HEK293 (cell line): ENCODE data around the gene RHBDF1.

Experiments used
- CTCF ChIA-PET: fragments of 350-600 bp; formaldehyde crosslinking; extraction: SDS; loops from one replicate; lab custom pipeline; 2021; ENCODE audit warnings: antibody characterized with exemption; lab: Yijun Ruan, JAX
- POLR2A ChIA-PET: fragments of 300-600 bp; formaldehyde crosslinking; extraction: SDS; loops from one replicate; lab custom pipeline; 2020; ENCODE audit warnings: antibody characterized with exemption, inconsistent platforms; lab: Yijun Ruan, JAX
- H3K27ac ChIP-seq: fragments of 200-500 bp; sonication (Bioruptor generic); 2 replicates; pipeline ENCODE4 v1.5.1; 2014; ENCODE audit warnings: low read depth, low read length, control low read depth, inconsistent platforms; ENCODE audit errors: extremely low read depth
- H3K36me3 ChIP-seq, 2 experiments: fragments of 200-500 bp in 1 of 2; sonication (Bioruptor generic) in 1 of 2; 1 replicate in 1 of 2; 2 replicates in 1 of 2; pipeline ENCODE4 v1.5.1; 2014 to 2017; ENCODE audit warnings: inconsistent platforms in 2 of 2, low read length in 2 of 2; ENCODE audit not compliant: control insufficient read depth in 2 of 2, insufficient read depth in 1 of 2
- H3K4me1 ChIP-seq: fragments of 200-500 bp; sonication (Bioruptor generic); 2 replicates; pipeline ENCODE4 v1.5.1; 2014; ENCODE audit warnings: mild to moderate bottlenecking, low read length, inconsistent platforms; ENCODE audit not compliant: control insufficient read depth, insufficient read depth
- H3K4me3 ChIP-seq: 2 replicates; pipeline ENCODE4 v1.5.1; 2011; ENCODE audit warnings: low read depth, mild to moderate bottlenecking, control low read depth, low read length, moderate library complexity
- H3K9me3 ChIP-seq: fragments of 200-500 bp; sonication (Bioruptor generic); 2 replicates; pipeline ENCODE4 v1.5.1; 2014; ENCODE audit warnings: low read depth, low read length, inconsistent platforms; ENCODE audit not compliant: control insufficient read depth, insufficient read depth
- PBX3 ChIP-seq: sonication (generic); formaldehyde crosslinking; IDR thresholded peaks from 2 replicates; pipeline ENCODE4 v1.8.1; 2022; ENCODE audit warnings: mild to moderate bottlenecking, moderate library complexity, missing genetic modification reagents
- YY2 ChIP-seq: fragments of 450-650 bp; formaldehyde crosslinking; IDR thresholded peaks from 2 replicates; pipeline ENCODE4 v1.5.1; 2016; ENCODE audit warnings: missing biosample characterization, missing genetic modification characterization
- ZBTB11 ChIP-seq: fragments of 450-650 bp; formaldehyde crosslinking; conservative IDR thresholded peaks from 2 replicates; pipeline ENCODE4 v1.5.1; 2016; ENCODE audit warnings: low read depth, missing biosample characterization, missing genetic modification characterization
- ZBTB49 ChIP-seq: fragments of 450-650 bp; formaldehyde crosslinking; IDR thresholded peaks from 2 replicates; pipeline ENCODE4 v1.5.1; 2016; ENCODE audit warnings: missing biosample characterization, missing genetic modification characterization, low read depth
- ZNF114 ChIP-seq: fragments of 450-650 bp; formaldehyde crosslinking; IDR thresholded peaks from 2 replicates; pipeline ENCODE4 v1.5.0; 2017; ENCODE audit warnings: missing biosample characterization, missing genetic modification characterization
- ZNF132 ChIP-seq: fragments of 450-650 bp; formaldehyde crosslinking; IDR thresholded peaks from 2 replicates; pipeline ENCODE4 v1.5.1; 2017; ENCODE audit warnings: missing biosample characterization, missing genetic modification characterization, borderline replicate concordance
- ZNF146 ChIP-seq: fragments of 450-650 bp; formaldehyde crosslinking; IDR thresholded peaks from 2 replicates; pipeline ENCODE4 v1.5.1; 2016; ENCODE audit warnings: missing biosample characterization, missing genetic modification characterization
- ZNF155 ChIP-seq: fragments of 450-650 bp; formaldehyde crosslinking; IDR thresholded peaks from 2 replicates; pipeline ENCODE4 v1.5.1; 2016; ENCODE audit warnings: missing biosample characterization, missing genetic modification characterization
- ZNF223 ChIP-seq: fragments of 450-650 bp; formaldehyde crosslinking; IDR thresholded peaks from 2 replicates; pipeline ENCODE4 v1.5.1; 2016; ENCODE audit warnings: missing biosample characterization, missing genetic modification characterization
- ZNF23 ChIP-seq: fragments of 450-650 bp; formaldehyde crosslinking; IDR thresholded peaks from 2 replicates; pipeline ENCODE4 v1.5.1; 2016; ENCODE audit warnings: missing biosample characterization, missing genetic modification characterization, borderline replicate concordance
- ZNF24 ChIP-seq: fragments of 450-650 bp; formaldehyde crosslinking; IDR thresholded peaks from 2 replicates; pipeline ENCODE4 v1.5.1; 2016; ENCODE audit warnings: missing biosample characterization, missing genetic modification characterization
- ZNF292 ChIP-seq: fragments of 450-650 bp; formaldehyde crosslinking; IDR thresholded peaks from 2 replicates; pipeline ENCODE4 v1.5.1; 2016; ENCODE audit warnings: low read depth, missing biosample characterization, missing genetic modification characterization, borderline replicate concordance
- ZNF350 ChIP-seq: fragments of 450-650 bp; formaldehyde crosslinking; IDR thresholded peaks from 2 replicates; pipeline ENCODE4 v1.5.0; 2017; ENCODE audit warnings: missing biosample characterization, mild to moderate bottlenecking, missing genetic modification characterization
- ZNF391 ChIP-seq: fragments of 450-650 bp; formaldehyde crosslinking; IDR thresholded peaks from 2 replicates; pipeline ENCODE4 v1.5.1; 2016; ENCODE audit warnings: low read depth, missing biosample characterization, missing genetic modification characterization, borderline replicate concordance
- ZNF48 ChIP-seq: fragments of 450-650 bp; formaldehyde crosslinking; IDR thresholded peaks from 2 replicates; pipeline ENCODE4 v1.5.1; 2016; ENCODE audit warnings: missing biosample characterization, missing genetic modification characterization
- ZNF488 ChIP-seq: fragments of 450-650 bp; formaldehyde crosslinking; IDR thresholded peaks from 2 replicates; pipeline ENCODE4 v1.5.1; 2016; ENCODE audit warnings: missing biosample characterization, missing genetic modification characterization
- ZNF596 ChIP-seq: fragments of 450-650 bp; IDR thresholded peaks from 2 replicates; pipeline ENCODE4 v1.5.0; 2018; ENCODE audit warnings: missing biosample characterization, mild to moderate bottlenecking, missing genetic modification characterization, moderate library complexity
- ZNF621 ChIP-seq: fragments of 450-650 bp; formaldehyde crosslinking; IDR thresholded peaks from 2 replicates; pipeline ENCODE4 v1.5.1; 2017; ENCODE audit warnings: missing biosample characterization, missing genetic modification characterization
- ZNF654 ChIP-seq: fragments of 450-650 bp; formaldehyde crosslinking; IDR thresholded peaks from 2 replicates; pipeline ENCODE4 v1.5.1; 2016; ENCODE audit warnings: low read depth, missing biosample characterization, missing genetic modification characterization
- ZNF677 ChIP-seq: fragments of 450-650 bp; IDR thresholded peaks from 2 replicates; pipeline ENCODE4 v1.5.0; 2018; ENCODE audit warnings: missing biosample characterization, mild to moderate bottlenecking, missing genetic modification characterization, moderate library complexity
- ZNF692 ChIP-seq: fragments of 450-650 bp; formaldehyde crosslinking; IDR thresholded peaks from 2 replicates; pipeline ENCODE4 v1.5.1; 2016; ENCODE audit warnings: missing biosample characterization, missing genetic modification characterization
- ZNF747 ChIP-seq: fragments of 450-650 bp; formaldehyde crosslinking; IDR thresholded peaks from 2 replicates; pipeline ENCODE4 v1.5.1; 2016; ENCODE audit warnings: missing biosample characterization, missing genetic modification characterization
- ZNF777 ChIP-seq: fragments of 450-650 bp; formaldehyde crosslinking; IDR thresholded peaks from 2 replicates; pipeline ENCODE4 v1.5.1; 2017; ENCODE audit warnings: missing biosample characterization, missing genetic modification characterization, borderline replicate concordance
- ZSCAN30 ChIP-seq: fragments of 450-650 bp; IDR thresholded peaks from 2 replicates; pipeline ENCODE4 v1.5.1; 2018; ENCODE audit warnings: missing biosample characterization, mild to moderate bottlenecking, missing genetic modification characterization, moderate library complexity

RHBDF1 gene

GRCh38 chr16:59440-60059 is 12.9 kb downstream of the RHBDF1 start:
- no peak overlapping the region for H3K4me3 ChIP-seq
- no peaks in the 10 kb centered on the region for H3K4me1 ChIP-seq
- H3K36me3 ChIP-seq, result peaks cover 0 to 85% of the 10 kb centered on the region in 2 experiments; a peak in 1 of 3 replicates
- H3K9me3 ChIP-seq, result no peaks in the 10 kb centered on the region
- TF ChIP-seq ZSCAN30 (tag by site-specific recombination) (no peak), ZNF223 (tag by site-specific recombination) (no peak), ZNF155 (tag by site-specific recombination) (no peak), ZNF48 (no peak), ZBTB11 (tag by site-specific recombination) (no peak), ZNF24 (no peak), ZNF292 (no peak), ZNF146 (tag by site-specific recombination) (no peak), YY2 (no peak), ZNF23 (tag by site-specific recombination) (no peak), ZNF391 (no peak), ZNF350 (tag by site-specific recombination) (no peak)
- ChIA-PET CTCF (interaction anchor here (1.5 kb wide), 1 partner anchor 37 kb away, joined by 8 read pairs; no protein-coding TSS in a partner anchor), POLR2A (interaction anchor here (1.8 kb wide), 1 partner anchor 12 kb away, joined by 6 read pairs; the partner anchor contains the start of gene RHBDF1)
- no peak overlapping the region for H3K27ac ChIP-seq

- Histone ChIP-seq H3K4me1 (no peaks in the 10 kb centered on the region), H3K36me3 (peaks cover 0 to 78% of the 10 kb centered on the region in 2 experiments; a peak in 1 of 3 replicates), H3K27ac (no peak overlapping the region), H3K9me3 (no peaks in the 10 kb centered on the region), H3K4me3 (no peak overlapping the region)
- POLR2A ChIA-PET, result interaction anchor here (1.8 kb wide), 1 partner anchor 13 kb away, joined by 6 read pairs; the partner anchor contains the start of gene RHBDF1
- CTCF ChIA-PET, result interaction anchor here (0.8 kb wide), 1 partner anchor 58 kb away, joined by 4 read pairs; no protein-coding TSS in a partner anchor
- TF ChIP-seq ZNF654, result no peak
- no peak for TF ChIP-seq ZNF155 (tag by site-specific recombination)
- no peak for TF ChIP-seq ZBTB49 (tag by site-specific recombination)
- no peak for TF ChIP-seq ZNF677
- no peak for TF ChIP-seq ZNF596 (tag by site-specific recombination)
- no peak for TF ChIP-seq ZNF692 (tag by site-specific recombination)
- no peak for TF ChIP-seq ZNF777 (tag by site-specific recombination)
- no peak for TF ChIP-seq ZNF621
- no peak for TF ChIP-seq ZNF114 (tag by site-specific recombination)
- no peak for TF ChIP-seq ZNF488 (tag by site-specific recombination)
- no peak for TF ChIP-seq ZNF132 (tag by site-specific recombination)
- no peak for TF ChIP-seq PBX3 (CRISPR knock-in tag)
- no peak for TF ChIP-seq ZNF747 (tag by site-specific recombination)
Observed at GRCh38 chr16:58491-59439, 13.7 kb downstream of the RHBDF1 start.
